Sigmoid colon (tissue), 7 donors: Measurements from ENCODE around the gene PLEKHA6. TPM values are rescaled to one million over a fixed set of nuclear protein-coding genes. Genes with fewer than 3 reads are reported as not detected.

Source experiments
- DNase-seq: peaks from one replicate; pipeline ENCODE4 v3.0.0-alpha.2; 2019
- H3K27ac ChIP-seq, 4 donors: fragments of 200-600 bp; sonication (generic); one replicate each; pipeline ENCODE4 v1.5.1; 2016 to 2019; ENCODE audit warnings: mild to moderate bottlenecking in 1 of 4
- H3K27me3 ChIP-seq, 3 donors: fragments of 200-600 bp; sonication (generic); one replicate each; pipeline ENCODE4 v1.5.1; 2019; ENCODE audit warnings: mild to moderate bottlenecking in 1 of 3
- H3K36me3 ChIP-seq, 4 donors: fragments of 200-600 bp; sonication (generic); one replicate each; pipeline ENCODE4 v1.5.1; 2016 to 2019
- H3K4me1 ChIP-seq, 4 donors: fragments of 200-600 bp; sonication (generic); one replicate each; pipeline ENCODE4 v1.5.1; 2017 to 2019
- H3K4me3 ChIP-seq, 4 donors: fragments of 200-600 bp; sonication (generic); one replicate each; pipeline ENCODE4 v1.5.1; 2017 to 2019; ENCODE audit warnings: mild to moderate bottlenecking in 2 of 4, moderate library complexity in 1 of 4
- H3K9me3 ChIP-seq, 4 donors: fragments of 200-600 bp in 3 of 4; sonication (generic) in 3 of 4; one replicate each; pipeline versions ENCODE4 v1.5.1 to v1.6.1; 2013 to 2019
- CTCF ChIP-seq, 4 experiments: fragments of 450-650 bp in 3 of 4; fragments of 200-600 bp in 1 of 4; IDR thresholded peaks; one replicate each; pipeline ENCODE4 v1.5.1; 2016 to 2019; ENCODE audit warnings: antibody characterized with exemption in 4 of 4, mild to moderate bottlenecking in 3 of 4, moderate library complexity in 2 of 4
- EP300 ChIP-seq, 4 donors: sonication (generic); formaldehyde crosslinking; IDR thresholded peaks; one replicate each; pipeline ENCODE4 v1.6.1; 2017; ENCODE audit warnings: antibody characterized with exemption in 4 of 4
- POLR2A ChIP-seq, 2 donors: fragments of 450-650 bp; IDR thresholded peaks; one replicate each; pipeline ENCODE4 v1.6.1; 2016; ENCODE audit warnings: antibody characterized with exemption in 2 of 2, mild to moderate bottlenecking in 2 of 2, moderate library complexity in 2 of 2
- POLR2AphosphoS5 ChIP-seq, 4 donors: sonication (generic); formaldehyde crosslinking; IDR thresholded peaks; one replicate each; pipeline ENCODE4 v1.6.1; 2017; ENCODE audit warnings: antibody characterized with exemption in 4 of 4
- WGBS, 2 donors: extraction: QIAGEN DNeasy Blood & Tissue Kit; methylation state at CpG; one replicate each; pipeline ENCODE4 v1.1.7; 2013; 5-methylcytosine and 5-hydroxymethylcytosine counted together
- intact Hi-C: fragments of 100-400 bp; cut with DNase I; formaldehyde crosslinking; loops from one replicate; pipeline ENCODE4 v1.15.1; 2023
- polyA plus RNA-seq, 3 donors: library from polyadenylated mRNA; stranded (reverse); fragments of 200-250 nt; gene quantifications; one replicate each; pipeline ENCODE4 v1.2.3, GENCODE V29; 2013
- total RNA-seq, 4 donors: library from RNA; depleted of rRNA; stranded (reverse); fragments of >200 nt; gene quantifications; one replicate each; pipeline ENCODE4 v1.1.0, GENCODE V29; 2016
- donor health status: healthy with polysubstance abuse.
- donor health status: Bipolar disorder and iron deficiency.
- donor health status: healthy.

The PLEKHA6 gene
- total and polyA plus RNA-seq, 7 donors = 5.6 to 58.7 (median 15.0) TPM

- Histone ChIP-seq H3K4me3 (no peak overlapping the region), H3K4me1 (no peaks in the 10 kb centered on the region), H3K27ac (no peak overlapping the region), H3K9me3 (no peaks in the 10 kb centered on the region), H3K27me3 (peaks cover 0 to 9% (median 0%) of the 10 kb centered on the region in 3 donors), H3K36me3 (no peaks in the 10 kb centered on the region)
- no peak for DNase-seq
- intact Hi-C loops = no loop called here
- no peak for TF ChIP-seq EP300 (IDR thresholded peaks at IDR 0.05)
- no peak for TF ChIP-seq POLR2A (IDR thresholded peaks at IDR 0.05)
- WGBS, 2 donors = 69 to 73% methylated on average over 1 of the region's 1 CpG
These were observed 178.6 kb downstream of the PLEKHA6 start for GRCh38 chr1:204181116-204181515.

- 42 to 69% methylated on average over 6 of the region's 6 CpGs for WGBS, 2 donors
- TF ChIP-seq POLR2AphosphoS5 (IDR thresholded peaks at IDR 0.05) (no peak), EP300 (IDR thresholded peaks at IDR 0.05) (no peak), POLR2A (IDR thresholded peaks at IDR 0.05) (no peak), CTCF (IDR thresholded peaks at IDR 0.05) (no peak)
These were observed 179.6 kb downstream of the PLEKHA6 start for GRCh38 chr1:204180133-204180532.

GRCh38 chr1:204178487-204179281 lies 181.0 kb downstream of the PLEKHA6 start:
- H3K4me3 ChIP-seq = no peak overlapping the region
- H3K27ac ChIP-seq = no peak overlapping the region
- peaks cover 0 to 6% (median 0%) of the 10 kb centered on the region in 3 donors for H3K27me3 ChIP-seq
- no peaks in the 10 kb centered on the region for H3K4me1 ChIP-seq
- no peak for DNase-seq
- H3K9me3 ChIP-seq = no peaks in the 10 kb centered on the region
- WGBS, 2 donors = 87 to 89% methylated on average over 7 of the region's 7 CpGs
- no peak for TF ChIP-seq POLR2AphosphoS5 (IDR thresholded peaks at IDR 0.05)
- TF ChIP-seq EP300 (IDR thresholded peaks at IDR 0.05) = no peak
- no peak for TF ChIP-seq POLR2A (IDR thresholded peaks at IDR 0.05)
- TF ChIP-seq CTCF (IDR thresholded peaks at IDR 0.05) = no peak
- intact Hi-C loops = no loop called here
- no peaks in the 10 kb centered on the region for H3K36me3 ChIP-seq

More at GRCh38 chr1:204180133-204180532, 179.6 kb downstream of the PLEKHA6 start:
- intact Hi-C loops = no loop called here
- H3K4me1 ChIP-seq = no peaks in the 10 kb centered on the region
- H3K9me3 ChIP-seq = no peaks in the 10 kb centered on the region
- H3K27me3 ChIP-seq = peaks cover 0 to 6% (median 0%) of the 10 kb centered on the region in 3 donors
- DNase-seq = no peak
- H3K36me3 ChIP-seq = no peaks in the 10 kb centered on the region
- H3K4me3 ChIP-seq = no peak overlapping the region
- H3K27ac ChIP-seq = no peak overlapping the region

GRCh38 chr1:204177133-204177532 lies 182.6 kb downstream of the PLEKHA6 start:
- H3K9me3 ChIP-seq = no peaks in the 10 kb centered on the region
- no peaks in the 10 kb centered on the region for H3K36me3 ChIP-seq
- H3K4me1 ChIP-seq = no peaks in the 10 kb centered on the region
- 42 to 43% methylated on average over 4 of the region's 4 CpGs for WGBS, 2 donors
- no peak overlapping the region for H3K27ac ChIP-seq
- intact Hi-C loops = no loop called here
- peaks cover 0 to 6% (median 0%) of the 10 kb centered on the region in 3 donors for H3K27me3 ChIP-seq
- no peak overlapping the region for H3K4me3 ChIP-seq
- no peak for DNase-seq
- no peak for TF ChIP-seq POLR2AphosphoS5 (IDR thresholded peaks at IDR 0.05)
- TF ChIP-seq POLR2A (IDR thresholded peaks at IDR 0.05) = no peak
- no peak for TF ChIP-seq EP300 (IDR thresholded peaks at IDR 0.05)
- no peak for TF ChIP-seq CTCF (IDR thresholded peaks at IDR 0.05)

- H3K36me3 ChIP-seq = no peaks in the 10 kb centered on the region
- intact Hi-C loops = no loop called here
- 89 to 91% methylated on average over 5 of the region's 5 CpGs for WGBS, 2 donors
- H3K27me3 ChIP-seq = peaks cover 0 to 6% (median 0%) of the 10 kb centered on the region in 3 donors
- TF ChIP-seq POLR2A (IDR thresholded peaks at IDR 0.05) (no peak), CTCF (IDR thresholded peaks at IDR 0.05) (no peak), POLR2AphosphoS5 (IDR thresholded peaks at IDR 0.05) (no peak), EP300 (IDR thresholded peaks at IDR 0.05) (no peak)
- H3K9me3 ChIP-seq = no peaks in the 10 kb centered on the region
- H3K27ac ChIP-seq = no peak overlapping the region
- no peaks in the 10 kb centered on the region for H3K4me1 ChIP-seq
- H3K4me3 ChIP-seq = no peak overlapping the region
- DNase-seq = no peak
These were observed 183.7 kb downstream of the PLEKHA6 start for GRCh38 chr1:204176049-204176448.
